Brain microvascular endothelial cell (primary cell): ENCODE data around the gene TMEM204.

Source experiments
- DNase-seq: peaks from one replicate; pipeline ENCODE4 v3.0.0-alpha.2; 2020
- H3K27ac ChIP-seq: fragments of 250-450 bp; sonication (Bioruptor Pico); 2 replicates; pipeline ENCODE4 v1.5.1; 2020; ENCODE audit warnings: mild to moderate bottlenecking, moderate library complexity
- H3K27me3 ChIP-seq: fragments of 250-450 bp; sonication (Bioruptor Pico); replicated peaks from 2 replicates; pipeline ENCODE4 v1.5.1; 2020; ENCODE audit warnings: mild to moderate bottlenecking
- H3K36me3 ChIP-seq: fragments of 250-450 bp; sonication (Bioruptor Pico); replicated peaks from 2 replicates; pipeline ENCODE4 v1.5.1; 2020; ENCODE audit warnings: mild to moderate bottlenecking
- H3K4me3 ChIP-seq: 2 replicates; pipeline ENCODE4 v1.5.1; 2011; ENCODE audit warnings: low read depth, mild to moderate bottlenecking, control low read depth, low read length, moderate library complexity
- in situ Hi-C: cut with HindIII; loops from 2 replicates; pipeline ENCODE4 v1.10.0; 2017; ENCODE audit warnings: low sequenced_read_pairs, low pct_ligation_motif_present
- TF ChIP-seq, protein P1 (sequence below): IDR thresholded peaks from 2 replicates; pipeline ENCODE4 v1.5.1; 2011; ENCODE audit warnings: low read depth, mild to moderate bottlenecking, moderate library complexity, low read length, control low read depth, inconsistent platforms; ENCODE audit errors: missing control alignments

Gene TMEM204

DNA sequence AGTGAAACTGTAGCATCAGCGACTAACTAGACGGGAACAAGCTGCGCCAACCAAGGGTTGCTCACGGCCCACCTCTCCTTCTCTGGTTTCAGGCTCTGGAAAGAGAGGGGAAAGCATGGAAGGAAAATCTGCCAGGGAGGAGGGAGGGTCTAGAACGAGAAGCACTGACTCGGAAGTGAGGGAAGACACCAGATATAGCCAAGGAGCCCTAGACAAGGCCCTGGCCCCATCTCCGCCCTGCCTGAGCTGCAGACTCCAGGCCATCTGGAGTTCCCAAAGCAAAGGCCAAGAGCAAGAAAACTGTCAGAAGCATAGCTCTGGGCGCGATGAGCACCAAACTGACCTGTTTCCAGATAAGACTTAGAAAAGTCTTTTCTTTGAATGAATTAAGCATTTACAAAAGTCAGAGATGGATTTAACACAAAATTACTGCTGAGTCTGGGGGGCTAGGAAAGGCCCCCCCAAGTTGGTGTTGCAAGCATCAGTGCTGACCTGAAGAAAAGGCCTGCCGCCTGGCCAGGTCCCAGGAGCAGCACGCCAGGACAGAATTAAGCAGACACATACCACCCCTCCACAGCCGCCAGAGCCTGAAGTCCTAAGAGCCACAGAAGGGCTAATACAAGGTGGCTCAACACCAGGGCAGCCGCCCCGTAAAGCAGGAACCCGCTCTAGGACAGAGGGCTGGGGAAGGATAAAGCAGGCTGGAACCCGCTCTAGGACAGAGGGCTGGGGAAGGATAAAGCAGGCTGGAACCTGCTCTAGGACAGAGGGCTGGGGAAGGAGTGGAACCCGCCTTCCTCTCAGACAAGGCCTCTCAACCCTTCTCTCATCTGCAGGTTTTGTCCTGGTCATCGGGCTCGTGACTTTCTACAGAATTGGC is 20.7 kb downstream of the TMEM204 start:
- peaks cover 17% of the 10 kb centered on the region for H3K36me3 ChIP-seq
- no peaks in the 10 kb centered on the region for H3K27me3 ChIP-seq
- in situ Hi-C loops = no loop called here
- H3K27ac ChIP-seq = no peak overlapping the region
- DNase-seq = no peak
- H3K4me3 ChIP-seq = no peak overlapping the region
- TF ChIP-seq, protein P1, sequence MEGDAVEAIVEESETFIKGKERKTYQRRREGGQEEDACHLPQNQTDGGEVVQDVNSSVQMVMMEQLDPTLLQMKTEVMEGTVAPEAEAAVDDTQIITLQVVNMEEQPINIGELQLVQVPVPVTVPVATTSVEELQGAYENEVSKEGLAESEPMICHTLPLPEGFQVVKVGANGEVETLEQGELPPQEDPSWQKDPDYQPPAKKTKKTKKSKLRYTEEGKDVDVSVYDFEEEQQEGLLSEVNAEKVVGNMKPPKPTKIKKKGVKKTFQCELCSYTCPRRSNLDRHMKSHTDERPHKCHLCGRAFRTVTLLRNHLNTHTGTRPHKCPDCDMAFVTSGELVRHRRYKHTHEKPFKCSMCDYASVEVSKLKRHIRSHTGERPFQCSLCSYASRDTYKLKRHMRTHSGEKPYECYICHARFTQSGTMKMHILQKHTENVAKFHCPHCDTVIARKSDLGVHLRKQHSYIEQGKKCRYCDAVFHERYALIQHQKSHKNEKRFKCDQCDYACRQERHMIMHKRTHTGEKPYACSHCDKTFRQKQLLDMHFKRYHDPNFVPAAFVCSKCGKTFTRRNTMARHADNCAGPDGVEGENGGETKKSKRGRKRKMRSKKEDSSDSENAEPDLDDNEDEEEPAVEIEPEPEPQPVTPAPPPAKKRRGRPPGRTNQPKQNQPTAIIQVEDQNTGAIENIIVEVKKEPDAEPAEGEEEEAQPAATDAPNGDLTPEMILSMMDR = no peak

DNA sequence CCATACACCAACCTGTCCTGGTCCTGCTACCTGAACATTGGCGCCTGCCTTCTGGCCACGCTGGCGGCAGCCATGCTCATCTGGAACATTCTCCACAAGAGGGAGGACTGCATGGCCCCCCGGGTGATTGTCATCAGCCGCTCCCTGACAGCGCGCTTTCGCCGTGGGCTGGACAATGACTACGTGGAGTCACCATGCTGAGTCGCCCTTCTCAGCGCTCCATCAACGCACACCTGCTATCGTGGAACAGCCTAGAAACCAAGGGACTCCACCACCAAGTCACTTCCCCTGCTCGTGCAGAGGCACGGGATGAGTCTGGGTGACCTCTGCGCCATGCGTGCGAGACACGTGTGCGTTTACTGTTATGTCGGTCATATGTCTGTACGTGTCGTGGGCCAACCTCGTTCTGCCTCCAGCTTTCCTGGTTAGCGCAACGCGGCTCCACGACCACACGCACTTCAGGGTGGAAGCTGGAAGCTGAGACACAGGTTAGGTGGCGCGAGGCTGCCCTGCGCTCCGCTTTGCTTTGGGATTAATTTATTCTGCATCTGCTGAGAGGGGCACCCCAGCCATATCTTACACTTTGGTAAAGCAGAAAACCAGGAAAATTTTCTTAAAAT is 21.5 kb downstream of the TMEM204 start:
- no peak overlapping the region for H3K4me3 ChIP-seq
- no peak for DNase-seq
- in situ Hi-C loops = no loop called here
- H3K27ac ChIP-seq = no peak overlapping the region
- peaks cover 20% of the 10 kb centered on the region for H3K36me3 ChIP-seq
- H3K27me3 ChIP-seq = no peaks in the 10 kb centered on the region
- TF ChIP-seq, protein P1 = no peak

DNA sequence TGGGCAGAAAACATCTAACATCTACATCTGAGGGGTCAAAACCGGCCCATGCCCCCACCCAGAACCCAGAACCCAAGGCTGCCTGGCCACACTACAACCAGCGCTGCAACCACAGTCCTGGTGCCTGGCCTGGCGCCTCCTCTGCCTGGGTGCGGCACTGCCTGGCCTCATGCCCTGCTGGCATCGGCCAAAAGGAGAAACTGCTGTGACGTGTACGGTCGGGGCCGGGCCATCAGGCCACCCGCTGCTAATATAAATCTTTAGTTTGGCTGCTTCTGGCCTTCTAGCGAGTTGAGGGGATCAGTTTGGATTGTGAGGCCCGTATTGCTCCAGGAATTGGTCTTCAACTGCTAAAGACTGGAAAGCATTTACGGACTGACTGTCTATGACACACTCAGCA is 22.8 kb downstream of the TMEM204 start:
- no peak overlapping the region for H3K4me3 ChIP-seq
- DNase-seq = peak; percentile 44
- TF ChIP-seq, protein P1 = peak; percentile 21
- H3K36me3 ChIP-seq = peaks cover 18% of the 10 kb centered on the region
- no peaks in the 10 kb centered on the region for H3K27me3 ChIP-seq
- no peak overlapping the region for H3K27ac ChIP-seq
- in situ Hi-C loops = no loop called here

DNA sequence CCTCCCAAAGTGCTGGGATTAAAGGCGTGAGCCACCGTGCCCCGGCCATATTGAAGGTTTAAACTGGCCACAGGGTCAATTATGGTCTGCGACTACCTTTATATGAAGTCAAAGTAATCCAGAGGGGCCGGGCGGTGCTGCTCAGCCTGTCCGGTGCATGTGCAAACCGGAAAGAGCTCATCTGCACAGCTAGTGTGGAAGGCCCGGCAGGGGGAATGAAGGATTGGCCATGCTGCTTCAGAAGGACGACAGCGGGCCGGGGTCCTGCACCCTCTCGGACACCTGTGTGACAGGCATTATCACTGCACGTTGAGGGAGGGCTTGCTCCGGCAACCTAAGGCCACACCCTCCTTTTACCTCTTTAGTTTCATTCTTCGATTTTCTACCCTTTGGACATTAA is 23.6 kb downstream of the TMEM204 start:
- Histone ChIP-seq H3K4me3 (no peak overlapping the region), H3K36me3 (peaks cover 18% of the 10 kb centered on the region), H3K27me3 (no peaks in the 10 kb centered on the region), H3K27ac (no peak overlapping the region)
- in situ Hi-C loops = no loop called here
- TF ChIP-seq, protein P1 = no peak
- no peak for DNase-seq

DNA sequence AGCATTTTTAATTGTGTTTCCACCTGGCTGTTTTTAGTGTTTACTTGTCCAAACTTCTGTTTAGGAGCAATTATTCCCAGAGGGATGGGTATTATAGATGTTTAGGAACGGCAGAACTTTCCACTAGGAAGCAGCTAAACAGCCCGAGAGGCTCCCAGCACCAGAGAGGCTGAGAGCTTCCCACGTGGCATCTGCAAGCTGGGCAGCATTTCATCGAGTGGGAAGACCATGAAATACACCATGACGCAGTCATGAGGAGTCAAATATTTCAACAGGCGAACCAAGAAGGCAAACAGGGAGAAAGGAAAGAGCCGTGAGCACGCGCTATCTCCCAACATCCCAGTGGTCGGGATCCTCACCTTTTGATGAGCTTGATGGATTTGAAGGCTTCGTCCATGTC is 24.1 kb downstream of the TMEM204 start:
- H3K36me3 ChIP-seq = peaks cover 18% of the 10 kb centered on the region
- no peak overlapping the region for H3K4me3 ChIP-seq
- DNase-seq = no peak
- TF ChIP-seq, protein P1 = no peak
- no peaks in the 10 kb centered on the region for H3K27me3 ChIP-seq
- in situ Hi-C loops = no loop called here
- no peak overlapping the region for H3K27ac ChIP-seq
